ENCODE results near the gene SETBP1. TPM values are rescaled to one million over a fixed set of nuclear protein-coding genes. Genes with fewer than 3 reads are reported as not detected.

Gene SETBP1
- total RNA-seq, 1 experiment from 2014 or later: 9.6 TPM

- no peak for TF ChIP-seq HMGA2 (CRISPR knock-in tag; IDR thresholded peaks at IDR 0.05)
- no peak for TF ChIP-seq ZBTB21 (CRISPR knock-in tag; IDR thresholded peaks at IDR 0.05; ENCODE audit: borderline replicate concordance)
- TF ChIP-seq MYBL2 (CRISPR knock-in tag; IDR thresholded peaks at IDR 0.05): no peak
Measured at GRCh38 chr18:45081566-45082181, 401.0 kb downstream of the SETBP1 start (continued).

GRCh38 chr18:45083226-45083855 lies 402.7 kb downstream of the SETBP1 start:
- no peak overlapping the region for H3K4me3 Mint-ChIP-seq
- DNase-seq (ENCODE audit: low spot score) (no peak), ATAC-seq (no peak)
- peaks cover 4% of the 10 kb centered on the region for H3K36me3 Mint-ChIP-seq
- peaks cover 8% of the 10 kb centered on the region for H3K9me3 Mint-ChIP-seq
- H3K27me3 Mint-ChIP-seq (ENCODE audit: low read depth): no peaks in the 10 kb centered on the region
- TF ChIP-seq E2F1 (CRISPR knock-in tag; IDR thresholded peaks at IDR 0.05) (no peak), PREB (CRISPR knock-in tag; IDR thresholded peaks at IDR 0.05; ENCODE audit: borderline replicate concordance) (no peak), NR1H2 (CRISPR knock-in tag; IDR thresholded peaks at IDR 0.05) (no peak), JUN (CRISPR knock-in tag; IDR thresholded peaks at IDR 0.05) (no peak), ZMAT4 (CRISPR knock-in tag; IDR thresholded peaks at IDR 0.05) (no peak), FOXP1 (CRISPR knock-in tag; IDR thresholded peaks at IDR 0.05; ENCODE audit: borderline replicate concordance) (no peak), ERG (CRISPR knock-in tag; IDR thresholded peaks at IDR 0.05) (no peak), TCF7 (CRISPR knock-in tag; IDR thresholded peaks at IDR 0.05; ENCODE audit: low read depth) (no peak), GABPB1 (CRISPR knock-in tag; IDR thresholded peaks at IDR 0.05) (no peak), IRF1 (CRISPR knock-in tag; IDR thresholded peaks at IDR 0.05) (no peak), STAT6 (CRISPR knock-in tag; conservative IDR thresholded peaks at IDR 0.05; ENCODE audit: low read depth) (no peak), GRHL2 (CRISPR knock-in tag; IDR thresholded peaks at IDR 0.05; ENCODE audit: insufficient replicate concordance, severe bottlenecking) (no peak), HMGA2 (CRISPR knock-in tag; IDR thresholded peaks at IDR 0.05) (no peak), TEAD1 (CRISPR knock-in tag; IDR thresholded peaks at IDR 0.05) (no peak), USF2 (CRISPR knock-in tag; IDR thresholded peaks at IDR 0.05) (no peak), MAX (CRISPR knock-in tag; IDR thresholded peaks at IDR 0.05) (no peak), ATF6 (CRISPR knock-in tag; IDR thresholded peaks at IDR 0.05) (no peak), CBFB (CRISPR knock-in tag; IDR thresholded peaks at IDR 0.05; ENCODE audit: low read depth) (no peak), ZNF416 (CRISPR knock-in tag; IDR thresholded peaks at IDR 0.05) (no peak)
- CTCF ChIA-PET: no interaction called here
- POLR2A ChIA-PET: no interaction called here
- peaks cover 14% of the 10 kb centered on the region for H3K4me1 Mint-ChIP-seq
- H3K27ac Mint-ChIP-seq: no peak overlapping the region
